Measurements from ENCODE around the gene SRP14.
"Not testable (repeated sequence)": the region's sequence is repeated elsewhere in the genome, so short reads cannot be mapped to it uniquely, and the experiment has no call there.

The SRP14 gene, protein sequence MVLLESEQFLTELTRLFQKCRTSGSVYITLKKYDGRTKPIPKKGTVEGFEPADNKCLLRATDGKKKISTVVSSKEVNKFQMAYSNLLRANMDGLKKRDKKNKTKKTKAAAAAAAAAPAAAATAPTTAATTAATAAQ

DNA sequence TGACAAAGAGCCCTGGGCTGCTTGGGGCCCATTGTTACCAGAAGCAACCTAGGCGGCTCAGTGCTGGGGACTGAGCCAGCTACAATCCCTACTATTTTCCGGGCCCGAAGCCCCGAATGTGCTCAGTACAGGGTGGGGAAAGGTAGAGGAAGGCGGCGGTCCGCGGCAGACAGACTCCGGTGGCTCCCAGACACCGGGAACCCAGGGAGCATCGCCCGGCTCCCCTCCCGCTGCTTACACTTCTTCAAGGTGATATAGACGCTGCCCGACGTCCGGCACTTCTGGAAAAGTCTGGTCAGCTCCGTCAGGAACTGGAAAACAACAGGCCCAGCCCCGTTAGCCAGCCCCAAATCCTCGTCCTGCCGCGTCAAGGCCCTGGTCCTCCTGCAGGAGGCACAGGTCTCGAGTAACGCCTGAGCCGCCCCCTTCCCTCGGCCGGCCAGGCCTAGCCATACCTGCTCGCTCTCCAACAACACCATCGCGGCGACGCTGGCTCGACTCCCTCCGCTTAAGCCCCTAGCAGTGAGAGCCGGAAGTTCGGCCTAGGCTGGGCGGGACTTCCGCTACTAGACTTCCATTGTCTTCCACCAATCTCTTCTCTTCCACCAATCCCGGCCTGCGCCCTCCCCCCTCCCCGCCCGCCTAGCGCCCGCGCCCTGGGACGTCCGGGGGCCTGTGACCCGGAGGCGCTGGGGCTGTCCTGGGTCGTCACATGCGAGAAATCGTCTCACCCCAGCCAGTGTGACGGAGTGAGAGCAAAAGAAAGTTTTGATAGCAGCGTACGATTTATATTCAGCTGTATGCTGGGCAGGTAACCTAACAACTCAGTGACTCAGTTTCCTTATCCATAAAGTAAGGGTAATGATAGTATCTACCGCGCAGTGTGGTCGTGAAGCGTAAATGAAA, at the start of gene SRP14:
Gene SRP14 (minus strand): TSS at position 544 of the 906 bp plus-strand sequence. CDS start 65 bp downstream, at position 479.
- peak; percentile 74 for FAIRE-seq

DNA sequence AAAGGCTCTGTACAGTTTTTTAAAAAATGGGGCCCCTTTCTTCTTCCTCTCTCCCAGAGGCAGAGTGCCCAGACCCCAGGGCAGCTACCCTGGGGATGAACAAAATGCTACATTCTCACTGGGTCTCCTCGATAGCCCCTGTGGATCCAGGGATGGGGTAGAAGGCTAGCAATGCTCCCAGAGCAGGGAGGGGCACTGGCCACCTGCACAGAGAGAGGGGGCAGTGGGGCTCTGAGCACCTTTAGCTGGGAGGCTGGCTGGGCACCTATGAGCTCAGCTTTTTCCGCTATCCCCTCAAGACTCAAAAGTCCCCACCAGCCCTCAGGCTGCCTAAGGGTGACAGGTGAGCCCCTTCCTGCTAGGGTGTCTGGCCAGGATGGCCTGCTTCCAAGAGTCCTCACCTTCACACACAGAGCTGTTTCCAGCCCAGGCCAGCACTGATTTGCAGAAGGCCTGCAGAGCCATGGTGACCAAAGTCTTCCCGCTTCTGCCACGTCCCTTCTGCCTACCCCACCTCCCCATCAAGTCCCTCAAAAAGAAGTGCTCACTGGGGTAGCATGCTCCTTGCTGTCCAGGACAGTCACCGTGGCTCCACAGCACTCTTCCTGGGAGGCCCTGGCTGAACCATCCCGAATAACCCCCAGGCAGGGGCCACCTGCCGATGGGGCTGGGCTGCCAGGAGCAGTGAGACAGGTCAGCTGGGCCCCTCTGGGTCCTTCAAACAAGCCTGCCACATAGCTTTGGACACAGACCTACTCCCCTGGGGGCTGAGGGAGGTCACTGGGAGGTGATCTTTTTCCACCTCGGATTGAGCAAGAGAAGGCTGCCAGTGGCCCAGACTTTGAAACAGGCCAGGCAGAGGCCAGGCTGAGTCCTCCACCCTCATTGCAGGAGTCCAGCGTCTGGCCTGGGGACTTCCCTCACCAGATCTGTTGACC, 49.3 kb upstream of the SRP14 start:
- FAIRE-seq: no peak

DNA sequence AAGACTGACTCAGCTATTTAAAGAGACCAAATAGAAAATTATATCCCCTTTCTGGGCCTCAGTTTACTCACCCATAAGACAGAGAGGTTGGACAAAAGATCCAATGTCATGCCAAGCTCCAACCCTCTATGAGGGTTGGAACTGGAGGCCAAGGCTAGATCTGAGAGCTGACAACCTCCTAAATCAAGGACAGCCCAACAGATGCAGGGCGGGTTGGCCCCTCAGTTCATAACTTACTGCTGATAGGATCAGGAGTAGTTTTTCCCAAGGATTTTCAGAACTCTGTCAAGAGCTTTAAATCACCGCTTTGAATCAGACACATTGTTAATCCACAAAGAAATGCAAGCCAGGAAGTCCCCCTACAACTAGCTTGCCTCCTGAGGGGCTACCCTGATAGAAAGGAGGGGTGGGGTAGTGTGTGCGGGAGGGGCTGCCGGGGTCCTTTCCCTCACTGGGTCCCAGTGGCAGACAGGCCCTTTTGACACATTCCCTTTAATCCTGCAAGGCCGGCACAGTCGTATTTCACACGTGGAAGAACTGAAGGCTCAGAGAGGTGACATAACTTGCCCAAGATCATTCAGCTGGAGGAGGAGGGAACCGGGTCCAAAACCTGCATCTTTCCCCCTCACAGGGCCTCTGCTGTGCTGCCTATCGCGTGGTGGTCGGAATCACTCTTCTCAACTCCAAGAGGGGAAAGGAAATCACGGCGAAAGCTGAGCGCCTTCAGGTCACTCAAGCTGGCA, 48.3 kb upstream of the SRP14 start:
- no peak for FAIRE-seq

DNA sequence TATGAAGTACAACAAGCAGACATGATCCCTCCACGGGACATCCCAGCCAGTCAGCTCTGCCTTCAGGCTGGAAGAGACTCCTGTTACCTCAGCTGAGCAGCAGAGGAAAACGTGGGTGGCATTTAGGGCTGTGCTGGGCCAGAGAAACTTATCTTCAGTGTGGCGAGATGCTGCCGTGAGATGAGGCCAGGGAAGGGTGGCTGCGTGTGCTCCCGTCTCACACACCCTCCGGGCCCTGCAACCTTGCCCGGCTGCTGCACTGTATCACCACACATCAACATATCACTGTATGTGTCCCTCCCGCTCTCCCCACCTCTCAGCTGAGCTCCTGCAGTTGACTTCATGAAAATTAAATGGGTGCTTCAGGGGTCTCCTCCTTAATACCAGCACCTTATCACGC, 46.3 kb upstream of the SRP14 start:
- FAIRE-seq: no peak

DNA sequence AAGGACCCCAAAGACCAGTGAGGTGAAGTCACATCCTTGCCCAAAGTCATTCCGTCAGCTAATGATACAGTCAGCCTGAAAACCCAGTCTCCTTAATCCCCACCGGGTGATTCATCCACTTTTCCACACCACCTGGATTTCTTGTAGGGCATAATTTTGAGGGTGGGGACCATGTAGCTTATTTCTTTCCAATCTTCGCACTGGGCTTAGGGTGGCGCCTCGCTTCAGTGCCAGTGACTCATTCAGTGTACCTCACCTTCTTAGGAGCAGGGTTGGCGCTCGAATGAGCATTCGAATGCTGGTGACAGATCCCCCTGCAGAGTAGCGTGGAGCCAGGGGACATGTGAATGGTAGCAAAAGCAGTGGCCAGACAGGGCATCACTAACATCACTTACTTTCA, 45.7 kb upstream of the SRP14 start:
- FAIRE-seq: no peak

DNA sequence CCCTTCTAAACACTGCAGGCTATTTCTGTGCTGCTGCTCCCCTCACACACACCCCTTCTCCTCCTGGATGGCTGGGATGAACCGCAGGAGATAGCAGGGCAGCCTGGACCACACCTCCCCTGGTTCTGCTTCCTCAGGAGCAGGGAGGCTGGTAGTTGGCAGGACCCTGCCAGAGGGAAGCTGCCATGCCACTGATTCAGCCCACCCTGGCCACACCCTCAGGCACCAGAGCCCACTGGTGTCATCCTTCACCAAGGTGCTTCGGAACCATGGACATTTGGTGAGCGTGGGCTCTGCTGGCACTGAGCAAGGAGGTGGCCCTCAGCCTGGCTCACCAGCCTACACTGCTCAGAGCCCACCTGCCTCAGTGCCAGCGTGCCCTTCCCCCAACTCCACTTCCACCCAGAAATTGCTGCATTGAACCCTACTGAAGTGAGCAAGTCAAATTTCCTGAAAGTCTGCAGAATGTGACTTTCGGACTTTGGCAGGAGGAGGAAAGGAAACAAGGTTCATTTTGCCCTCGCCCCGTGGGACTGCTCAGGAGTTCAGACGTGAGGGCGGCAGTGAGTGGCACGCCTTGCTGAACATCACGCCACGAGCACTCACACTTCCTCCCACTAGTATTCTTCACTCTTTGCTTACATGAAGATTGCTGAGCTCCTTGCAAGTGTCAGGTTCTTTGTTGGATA, 43.4 kb upstream of the SRP14 start:
- no peak for FAIRE-seq

DNA sequence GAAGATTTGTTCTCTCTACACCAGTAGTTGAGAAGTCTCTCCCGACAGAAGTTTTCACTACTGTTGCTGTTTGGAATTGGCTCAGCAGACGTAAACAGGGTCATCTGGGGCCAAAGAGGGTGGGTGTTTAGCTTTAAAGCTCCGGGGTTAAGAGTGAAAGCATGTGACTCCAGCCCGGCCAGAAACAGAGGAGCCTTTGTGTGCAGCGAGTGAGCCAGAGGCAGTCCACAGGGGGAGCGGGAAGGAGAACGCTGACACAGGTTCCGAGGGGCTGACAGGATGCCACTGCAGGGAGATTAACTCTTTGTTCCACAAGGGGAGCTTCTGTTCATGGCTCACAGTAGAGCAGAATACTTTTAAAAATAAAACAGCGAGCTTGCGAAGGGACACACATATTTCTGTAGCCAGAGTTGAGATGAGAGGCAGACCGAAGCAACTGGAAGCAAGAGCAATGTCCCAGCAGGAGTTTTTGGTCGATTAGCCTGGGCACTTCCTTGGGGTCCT, 42.8 kb upstream of the SRP14 start:
- FAIRE-seq: no peak

DNA sequence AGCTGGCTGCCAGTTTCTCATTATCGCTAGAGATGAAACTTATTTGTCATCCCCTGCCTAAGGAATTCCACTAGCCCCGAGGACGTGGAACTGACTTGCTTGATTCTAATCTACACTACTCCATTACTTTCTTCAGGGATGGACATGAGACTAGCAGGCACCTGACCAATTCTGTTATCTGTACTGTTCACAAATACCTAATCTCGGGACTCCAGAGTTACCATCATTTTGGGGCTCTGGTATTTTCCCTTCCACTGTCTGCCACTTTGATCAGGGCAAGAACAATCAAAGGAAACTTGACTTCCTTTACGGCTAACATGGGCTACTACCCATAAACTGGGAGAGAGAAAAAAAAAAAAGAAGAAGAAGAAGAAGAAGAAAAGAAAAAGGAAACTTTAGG, 41.9 kb upstream of the SRP14 start:
- no peak for FAIRE-seq

DNA sequence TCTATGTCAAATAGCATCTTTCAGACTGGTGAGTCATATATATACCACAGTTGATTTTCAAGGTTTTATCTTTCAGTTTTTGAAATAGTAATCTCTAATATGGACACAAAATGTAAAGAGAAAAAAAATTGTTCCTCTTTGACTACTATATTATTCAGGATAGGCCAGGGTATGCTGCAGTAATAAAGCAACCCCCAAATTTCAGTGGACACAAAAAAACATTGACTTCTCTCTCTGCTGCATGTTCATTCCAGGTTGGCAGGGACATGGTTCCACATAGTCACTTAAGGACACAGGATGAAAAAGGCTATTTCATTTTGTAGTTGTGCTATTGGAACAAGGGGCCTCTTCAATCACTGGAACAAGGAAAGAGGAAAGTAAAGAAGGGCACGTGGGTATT, 41.1 kb upstream of the SRP14 start:
- no peak for FAIRE-seq

DNA sequence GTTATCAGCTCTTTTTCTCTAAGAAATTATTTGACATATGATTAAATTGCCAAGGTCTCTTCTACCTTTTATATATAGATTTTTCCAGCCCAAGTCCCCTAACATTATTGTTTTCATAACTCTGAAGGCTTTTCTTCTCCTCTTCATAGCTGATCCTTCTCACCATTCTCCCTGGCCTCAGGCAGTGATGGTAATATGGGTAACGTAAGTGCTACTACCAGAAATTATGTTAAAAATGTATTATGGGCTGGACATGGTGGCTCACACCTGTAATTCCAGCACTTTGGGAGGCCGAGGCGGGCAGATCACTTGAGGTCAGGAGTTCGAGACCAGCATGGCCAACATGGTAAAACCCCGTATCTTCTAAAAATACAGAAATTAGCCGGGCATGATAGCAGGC, 40.5 kb upstream of the SRP14 start:
- FAIRE-seq: no peak

DNA sequence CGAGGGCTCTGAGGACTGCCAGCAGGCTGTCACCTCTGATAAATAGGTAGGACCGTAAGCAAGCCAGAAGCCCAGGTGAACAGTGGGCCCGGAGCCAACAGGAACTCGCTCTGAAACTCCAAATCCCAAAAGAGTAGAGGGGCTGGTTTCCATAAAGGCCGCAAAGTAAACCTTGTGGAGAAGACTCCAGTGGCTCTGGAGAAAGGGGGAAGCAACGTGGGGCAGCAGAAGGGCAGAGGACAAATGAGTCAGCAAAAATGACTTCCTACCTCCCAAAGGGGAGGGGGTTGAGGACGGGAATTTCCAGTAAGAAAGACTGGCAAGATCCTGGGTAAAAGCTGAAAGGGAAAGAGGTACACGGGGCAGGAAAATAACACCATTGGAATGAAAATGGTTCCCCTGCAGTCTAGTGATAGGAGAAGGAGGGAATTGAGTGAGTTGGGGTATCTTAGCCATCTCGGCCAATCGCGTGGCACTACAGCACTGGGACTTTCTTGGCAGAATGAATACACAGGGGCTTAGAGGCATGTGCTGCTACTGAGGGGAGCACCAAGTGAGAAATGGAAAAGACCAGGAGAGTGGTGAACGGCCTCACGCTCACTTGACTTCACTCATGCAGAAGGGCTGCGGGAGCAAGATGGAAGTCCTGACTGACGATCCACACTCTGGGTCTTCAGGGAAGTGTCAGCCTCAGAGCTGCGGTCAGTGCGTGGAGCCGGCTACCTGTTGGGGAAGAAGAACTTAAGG, 36.5 kb upstream of the SRP14 start:
- FAIRE-seq: no peak

DNA sequence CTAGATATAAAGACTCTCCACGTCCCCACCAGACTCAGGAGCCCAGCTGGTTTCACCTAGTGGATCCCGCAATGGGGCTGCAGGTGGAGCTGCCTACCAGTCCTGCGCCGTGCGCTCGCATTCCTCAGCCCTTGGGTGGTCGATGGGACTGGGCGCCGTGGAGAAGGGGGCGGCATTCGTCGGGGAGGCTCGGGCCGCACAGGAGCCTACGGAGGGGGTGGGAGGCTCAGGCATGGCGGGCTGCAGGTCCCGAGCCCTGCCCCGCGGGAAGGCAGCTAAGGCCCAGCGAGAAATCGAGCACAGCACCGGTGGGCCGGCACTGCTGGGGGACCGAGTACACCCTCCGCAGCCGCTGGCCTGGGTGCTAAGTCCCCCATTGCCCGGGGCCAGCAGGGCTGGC, 35.7 kb upstream of the SRP14 start:
- FAIRE-seq: not testable (repeated sequence)

DNA sequence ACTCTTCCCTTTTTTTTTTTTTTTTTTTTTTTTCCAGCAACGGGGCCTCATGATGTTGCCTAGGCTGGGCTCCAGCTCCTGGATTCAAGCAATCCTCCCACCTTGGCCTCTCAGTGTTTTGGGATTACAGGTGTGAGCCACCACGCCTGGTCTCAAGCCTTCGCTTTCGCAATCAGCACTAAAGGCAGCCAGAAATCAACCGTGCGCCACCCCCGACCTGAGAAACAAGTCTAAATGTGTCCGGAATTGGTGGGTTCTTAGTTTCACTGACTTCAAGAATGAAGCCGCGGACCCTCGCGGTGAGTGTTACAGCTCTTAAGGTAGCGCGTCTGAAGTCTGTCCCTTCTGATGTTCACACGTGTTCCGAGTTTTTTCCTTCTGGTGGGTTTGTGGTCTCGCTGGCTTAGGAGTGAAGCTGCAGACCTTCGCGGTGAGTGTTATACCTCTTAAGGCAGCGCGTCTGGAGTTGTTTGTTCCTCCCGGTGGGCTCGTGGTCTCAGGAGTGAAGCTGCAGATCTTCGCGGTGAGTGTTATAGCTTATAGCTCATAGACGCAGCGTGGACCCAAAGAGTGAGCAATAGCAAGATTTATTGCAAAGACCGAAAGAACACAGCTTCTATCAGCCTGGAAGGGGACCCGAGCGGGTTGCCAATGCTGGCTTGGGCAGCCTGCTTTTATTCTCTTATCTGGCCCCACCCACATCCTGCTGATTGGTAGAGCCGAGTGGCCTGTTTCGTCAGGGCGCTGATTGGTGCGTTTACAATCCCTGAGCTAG, 34.9 kb upstream of the SRP14 start:
- not testable (repeated sequence) for FAIRE-seq

DNA sequence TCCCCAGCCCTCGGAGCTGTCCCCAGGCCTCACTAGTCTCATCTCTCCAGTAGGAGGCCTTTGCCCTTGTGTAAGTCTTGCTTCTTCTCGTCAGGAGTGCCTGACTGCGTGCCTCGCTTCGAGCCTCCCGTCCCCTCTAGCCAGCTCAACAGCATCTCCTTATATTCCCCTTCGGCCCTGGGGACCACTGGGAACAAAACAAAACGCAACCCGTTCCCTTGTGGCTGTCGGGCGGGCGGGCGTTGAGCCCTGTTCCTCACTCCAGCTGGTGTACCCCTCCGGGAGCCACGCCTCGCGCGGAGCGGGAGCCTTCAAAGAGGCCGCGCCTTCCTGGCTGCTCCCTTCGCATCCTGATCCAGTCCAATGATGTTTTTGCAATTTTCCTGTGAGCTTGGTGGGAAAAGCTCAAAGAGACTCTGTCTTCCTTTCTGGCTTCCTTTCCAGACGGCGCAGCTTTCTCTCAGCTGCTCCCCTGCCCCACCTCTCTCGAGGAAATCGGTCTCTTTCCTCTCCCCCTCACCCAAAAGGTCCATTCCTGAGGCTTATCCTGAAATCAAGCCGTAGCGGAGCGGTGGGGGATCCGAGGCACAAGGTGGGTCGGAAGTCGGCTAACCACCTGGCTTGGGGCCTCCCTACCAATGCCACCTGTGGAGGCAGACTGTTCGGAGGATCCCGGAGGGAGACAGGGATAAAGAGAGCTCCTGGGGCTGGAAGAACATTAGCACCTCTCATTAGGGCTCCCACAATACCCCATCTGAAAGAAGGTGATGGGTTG, 33.4 kb upstream of the SRP14 start:
- no peak for FAIRE-seq

DNA sequence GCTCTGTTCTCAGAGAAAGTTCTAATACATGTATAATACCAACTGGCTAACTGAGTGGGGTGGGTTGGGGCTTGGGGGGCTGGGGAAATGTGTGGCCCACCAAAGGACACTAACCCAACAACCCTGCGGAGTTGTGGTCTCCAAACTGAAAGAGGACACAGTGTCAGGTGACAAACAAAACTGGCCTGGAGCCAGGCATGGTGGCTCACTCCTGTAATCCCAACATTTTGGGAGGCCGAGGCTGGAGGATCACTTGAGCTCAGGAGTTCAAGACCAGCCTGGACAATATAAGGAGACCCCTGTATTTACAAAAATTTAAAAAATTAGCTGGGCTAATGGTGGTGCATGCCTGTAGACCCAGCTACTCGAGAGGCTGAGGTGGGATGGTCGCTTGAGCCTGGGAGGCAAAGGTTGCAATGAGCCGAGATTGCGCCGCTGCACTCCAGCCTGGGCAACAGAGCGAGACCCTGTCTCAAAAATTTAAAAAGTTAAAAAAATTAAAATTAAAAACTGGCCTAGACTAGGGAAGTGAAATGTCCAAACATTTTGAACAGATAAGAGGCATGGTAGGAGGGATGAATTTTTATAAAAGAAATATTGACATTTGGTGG, 31.7 kb upstream of the SRP14 start:
- FAIRE-seq: no peak

DNA sequence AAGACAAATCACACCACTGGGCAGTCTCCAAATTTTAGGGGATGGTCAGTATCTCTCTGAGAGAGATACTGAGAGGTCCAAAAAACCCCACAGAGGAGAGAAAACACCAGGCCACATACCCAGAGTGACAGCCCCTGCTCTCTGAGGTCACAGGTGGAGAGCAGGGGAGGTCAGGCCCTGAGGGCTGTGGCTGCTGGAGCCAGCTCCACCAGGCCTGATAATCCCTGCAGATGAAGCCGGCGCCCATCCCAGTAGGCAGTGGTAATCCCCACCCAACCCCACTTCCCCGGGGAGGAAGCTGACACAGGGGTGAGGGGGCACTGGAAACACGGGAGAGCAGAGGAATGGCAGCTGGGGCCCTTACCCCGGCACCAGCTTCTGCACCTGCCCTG, 31.2 kb upstream of the SRP14 start:
- FAIRE-seq: no peak

DNA sequence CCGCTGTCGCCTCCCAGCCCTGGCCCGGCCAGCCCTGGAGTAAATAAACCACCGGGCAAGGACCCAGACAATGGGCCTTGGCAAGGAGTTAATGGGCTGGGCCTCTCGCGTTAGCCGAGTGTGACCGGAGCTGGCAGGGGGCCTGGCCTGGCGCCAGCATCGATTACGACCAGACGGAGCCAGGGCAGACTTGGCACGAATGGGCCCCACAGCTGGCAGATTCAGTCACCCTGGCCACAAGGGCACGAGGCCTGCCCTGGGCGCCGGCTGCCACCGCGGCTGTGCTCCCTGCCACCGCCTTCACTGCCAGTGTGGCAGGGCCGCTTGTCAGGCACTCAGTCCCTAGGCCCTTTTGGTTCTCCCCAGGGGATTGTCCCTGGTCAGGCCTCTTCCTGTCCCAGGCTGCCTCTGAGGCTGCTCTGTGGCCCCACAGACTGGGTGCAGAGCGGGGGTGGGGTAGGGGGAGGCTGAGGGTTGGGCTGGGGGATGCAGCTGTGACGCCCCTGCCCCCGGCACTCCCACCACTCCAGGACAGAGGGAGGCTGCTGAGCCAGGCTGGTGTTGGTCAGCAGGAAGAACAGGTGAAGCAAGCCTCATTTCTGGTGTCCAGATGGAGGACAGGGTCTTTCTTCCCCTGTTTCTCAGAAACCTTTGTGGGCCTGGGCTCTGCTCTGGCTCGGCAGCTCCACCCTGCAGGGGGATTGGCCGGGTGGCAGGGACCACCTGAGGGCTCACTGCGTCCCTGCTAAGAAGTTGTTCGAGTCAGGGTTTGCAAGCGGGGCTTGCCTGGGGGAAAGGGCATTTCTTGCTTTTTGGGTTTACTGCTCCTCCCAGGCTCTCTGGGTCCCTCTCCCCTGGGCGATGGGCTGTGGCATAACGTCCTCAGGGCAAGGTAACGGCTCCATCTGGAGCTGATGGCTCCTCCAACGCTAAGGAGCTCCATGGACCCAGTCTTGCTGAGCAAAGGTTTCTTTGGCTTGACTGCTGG, 30.5 kb upstream of the SRP14 start:
- no peak for FAIRE-seq

All from G401.6 (cell line).